Colonic mucosa (tissue), 4 donors: ENCODE results near the gene UBE2O. TPM values are rescaled to one million over a fixed set of nuclear protein-coding genes. Genes with fewer than 3 reads are reported as not detected.

Experiments
- DNase-seq: peaks from one replicate; pipeline ENCODE4 v3.0.0-alpha.2; 2020
- H3K27ac ChIP-seq: fragments of 200-600 bp; one replicate; pipeline ENCODE4 v1.8.0; 2021
- H3K27me3 ChIP-seq: fragments of 200-600 bp; one replicate; pipeline ENCODE4 v1.8.0; 2021
- H3K36me3 ChIP-seq: fragments of 200-600 bp; one replicate; pipeline ENCODE4 v1.8.0; 2021
- H3K4me1 ChIP-seq: fragments of 200-600 bp; one replicate; pipeline ENCODE4 v1.8.0; 2021; ENCODE audit warnings: mild to moderate bottlenecking
- H3K4me3 ChIP-seq: fragments of 200-600 bp; one replicate; pipeline ENCODE4 v1.8.0; 2021
- H3K9ac ChIP-seq, 2 donors: one replicate each; pipeline ENCODE4 v1.7.0; 2013; ENCODE audit warnings: control low read depth in 2 of 2, low read depth in 2 of 2, low read length in 2 of 2
- H3K9me3 ChIP-seq: fragments of 200-600 bp; one replicate; pipeline ENCODE4 v1.8.0; 2021
- intact Hi-C: fragments of 100-400 bp; cut with DNase I; formaldehyde crosslinking; loops from one replicate; pipeline ENCODE4 v1.14.1; 2022
- total RNA-seq, 2 donors: library from RNA; stranded (reverse); fragmentation: NEBNext Ultra II Directional in 1 of 2; extraction: Animal tissue kit (Norgen Biotek cat#: 25700) in 1 of 2; gene quantifications; one replicate each; pipeline ENCODE4 v1.2.1, GENCODE V29; 2021
- TF ChIP-seq, protein P1 (sequence below): fragments of 200-600 bp; IDR thresholded peaks from one replicate; pipeline ENCODE4 v1.8.0; 2022; ENCODE audit warnings: antibody characterized with exemption, mild to moderate bottlenecking
- donor health status: healthy.
- donor health status: DM: no; HTN: no; CAD: no.
- donor health status: DM: no; HTN: no; CAD: no.

Gene UBE2O
- total RNA-seq, 2 donors from 2014 or later: 17.5 to 25.2 TPM

DNA sequence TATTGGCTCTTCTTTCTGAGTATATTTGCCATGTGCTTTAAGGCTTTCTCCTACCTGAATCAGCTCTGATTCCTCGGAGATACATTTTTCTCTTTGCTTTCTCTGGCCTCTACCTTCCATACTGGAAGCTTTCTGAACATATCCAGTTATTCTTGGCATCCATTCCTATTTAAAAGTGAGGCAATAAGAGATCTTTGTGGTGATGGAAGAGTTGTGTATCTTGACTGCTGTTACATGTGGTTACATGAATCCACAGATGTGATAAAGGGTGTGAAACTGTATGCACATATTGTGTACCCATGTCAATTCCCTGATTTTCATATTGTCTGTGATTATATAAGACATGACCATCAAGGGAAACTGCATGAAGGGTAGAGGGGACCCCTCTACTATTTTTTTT, 24.4 kb downstream of the UBE2O start:
- Histone ChIP-seq H3K27me3 (no peaks in the 10 kb centered on the region), H3K27ac (no peak overlapping the region), H3K9ac (no peak overlapping the region), H3K36me3 (no peaks in the 10 kb centered on the region), H3K9me3 (no peaks in the 10 kb centered on the region), H3K4me1 (peaks cover 6% of the 10 kb centered on the region), H3K4me3 (no peak overlapping the region)
- intact Hi-C loops: no loop called here
- TF ChIP-seq, protein P1, sequence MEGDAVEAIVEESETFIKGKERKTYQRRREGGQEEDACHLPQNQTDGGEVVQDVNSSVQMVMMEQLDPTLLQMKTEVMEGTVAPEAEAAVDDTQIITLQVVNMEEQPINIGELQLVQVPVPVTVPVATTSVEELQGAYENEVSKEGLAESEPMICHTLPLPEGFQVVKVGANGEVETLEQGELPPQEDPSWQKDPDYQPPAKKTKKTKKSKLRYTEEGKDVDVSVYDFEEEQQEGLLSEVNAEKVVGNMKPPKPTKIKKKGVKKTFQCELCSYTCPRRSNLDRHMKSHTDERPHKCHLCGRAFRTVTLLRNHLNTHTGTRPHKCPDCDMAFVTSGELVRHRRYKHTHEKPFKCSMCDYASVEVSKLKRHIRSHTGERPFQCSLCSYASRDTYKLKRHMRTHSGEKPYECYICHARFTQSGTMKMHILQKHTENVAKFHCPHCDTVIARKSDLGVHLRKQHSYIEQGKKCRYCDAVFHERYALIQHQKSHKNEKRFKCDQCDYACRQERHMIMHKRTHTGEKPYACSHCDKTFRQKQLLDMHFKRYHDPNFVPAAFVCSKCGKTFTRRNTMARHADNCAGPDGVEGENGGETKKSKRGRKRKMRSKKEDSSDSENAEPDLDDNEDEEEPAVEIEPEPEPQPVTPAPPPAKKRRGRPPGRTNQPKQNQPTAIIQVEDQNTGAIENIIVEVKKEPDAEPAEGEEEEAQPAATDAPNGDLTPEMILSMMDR: no peak
- DNase-seq: no peak

DNA sequence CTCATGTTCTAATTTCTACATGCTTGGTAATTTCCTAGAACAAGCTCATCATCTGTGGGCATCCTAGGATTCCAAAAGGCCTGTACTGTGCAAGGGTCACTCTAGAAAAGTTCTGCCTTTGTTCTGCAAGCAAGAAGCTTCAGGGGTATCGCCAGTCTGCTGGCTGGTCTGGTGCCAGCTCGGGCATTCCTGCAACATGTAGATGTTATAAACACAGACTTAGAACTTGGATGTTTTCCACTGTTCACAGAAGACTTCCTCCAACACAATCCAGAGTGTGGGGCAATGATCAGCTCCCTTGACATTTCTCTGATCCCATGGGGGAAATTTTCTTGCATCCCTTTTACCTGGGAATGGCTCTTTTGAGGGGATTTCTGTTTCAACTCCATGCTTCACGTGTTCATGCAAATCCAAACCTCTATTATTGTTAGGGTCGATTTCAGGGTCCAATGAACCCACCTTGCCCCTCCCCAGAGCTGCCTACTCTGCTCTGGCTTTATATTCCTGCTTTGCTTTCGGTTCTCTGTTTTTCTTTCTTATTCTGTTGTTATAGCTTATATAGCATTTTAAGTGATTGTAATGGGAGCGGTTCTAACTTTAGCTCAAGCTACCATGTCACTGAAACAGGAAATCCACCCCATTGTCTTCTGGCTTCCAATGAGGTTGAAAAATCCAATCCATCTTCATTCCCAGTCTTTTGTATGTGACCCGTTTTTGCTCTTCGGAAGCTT, 25.3 kb downstream of the UBE2O start:
- Histone ChIP-seq H3K27ac (peak overlapping the region; percentile 29), H3K27me3 (no peaks in the 10 kb centered on the region), H3K4me3 (no peak overlapping the region), H3K4me1 (peaks cover 6% of the 10 kb centered on the region), H3K9me3 (no peaks in the 10 kb centered on the region), H3K36me3 (no peaks in the 10 kb centered on the region), H3K9ac (no peak overlapping the region)
- intact Hi-C loops: no loop called here
- DNase-seq: no peak
- TF ChIP-seq, protein P1: no peak

DNA sequence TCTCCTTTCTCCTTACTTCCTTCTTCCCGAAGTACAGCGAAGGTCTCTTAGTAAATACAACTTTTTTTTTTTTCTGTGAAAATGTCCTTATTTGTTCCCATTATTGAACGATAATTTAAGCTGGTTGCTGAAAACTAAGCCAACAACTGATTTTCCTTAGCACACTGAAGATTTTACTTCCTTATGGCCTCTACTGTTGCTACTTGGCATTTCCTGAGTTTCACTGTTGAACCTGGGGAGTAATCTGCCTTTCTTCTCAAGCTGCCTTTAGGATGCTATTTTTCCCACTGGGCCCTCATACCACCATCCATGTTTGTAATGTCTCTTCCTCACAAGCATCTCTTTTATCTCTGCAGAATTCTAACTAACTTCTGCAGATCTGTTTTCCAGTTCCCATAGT, 26.1 kb downstream of the UBE2O start:
- H3K27me3 ChIP-seq: no peaks in the 10 kb centered on the region
- no peak for DNase-seq
- no peaks in the 10 kb centered on the region for H3K36me3 ChIP-seq
- no peak overlapping the region for H3K4me3 ChIP-seq
- TF ChIP-seq, protein P1: no peak
- H3K4me1 ChIP-seq: peaks cover 6% of the 10 kb centered on the region
- no peak overlapping the region for H3K27ac ChIP-seq
- H3K9ac ChIP-seq: no peak overlapping the region
- intact Hi-C loops: no loop called here
- H3K9me3 ChIP-seq: no peaks in the 10 kb centered on the region

DNA sequence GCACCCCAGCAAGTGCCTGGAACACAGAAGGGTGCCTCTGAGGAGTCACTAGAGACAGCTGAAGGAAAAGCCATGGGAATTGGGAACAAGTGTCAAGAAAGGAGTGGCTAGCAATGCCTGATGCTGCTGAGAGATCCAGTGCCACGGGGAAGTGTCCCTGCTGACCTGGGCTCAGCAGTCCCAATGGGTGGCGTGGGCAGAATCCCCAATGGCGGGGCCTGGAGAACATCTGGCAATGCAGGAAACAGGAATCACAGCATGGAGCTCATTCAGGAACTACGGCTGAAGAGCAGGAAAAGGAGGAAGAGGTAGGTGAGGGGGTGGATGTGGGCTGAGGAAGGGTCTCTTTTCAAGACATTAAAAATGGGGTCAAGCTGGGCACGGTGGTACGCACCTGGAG, 30.1 kb downstream of the UBE2O start:
- H3K27ac ChIP-seq: no peak overlapping the region
- TF ChIP-seq, protein P1: no peak
- no peak for DNase-seq
- H3K4me3 ChIP-seq: no peak overlapping the region
- no peaks in the 10 kb centered on the region for H3K9me3 ChIP-seq
- no peak overlapping the region for H3K9ac ChIP-seq
- no peaks in the 10 kb centered on the region for H3K36me3 ChIP-seq
- intact Hi-C loops: no loop called here
- no peaks in the 10 kb centered on the region for H3K27me3 ChIP-seq
- peaks cover 5% of the 10 kb centered on the region for H3K4me1 ChIP-seq

DNA sequence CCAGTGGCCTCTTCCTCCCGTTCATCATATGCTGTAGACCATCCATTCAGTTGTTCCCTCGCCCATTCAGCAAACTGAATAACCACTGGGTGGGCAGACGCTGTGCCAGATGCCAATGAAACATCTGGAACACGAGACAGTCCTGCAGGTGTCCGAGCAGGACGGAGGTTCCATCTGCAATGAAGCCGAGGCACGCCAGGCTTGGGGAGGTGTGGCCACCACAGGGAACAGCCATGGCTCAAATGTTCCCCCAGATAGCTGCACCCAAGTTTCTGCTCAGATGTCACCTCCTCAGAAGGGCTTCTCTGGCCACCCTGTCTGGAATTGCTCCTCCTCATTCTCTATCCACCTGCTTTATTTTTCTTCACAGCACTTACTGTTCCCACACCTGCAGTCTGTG, 30.5 kb downstream of the UBE2O start:
- H3K36me3 ChIP-seq: no peaks in the 10 kb centered on the region
- no peak overlapping the region for H3K4me3 ChIP-seq
- no peak overlapping the region for H3K27ac ChIP-seq
- no peaks in the 10 kb centered on the region for H3K9me3 ChIP-seq
- no peak overlapping the region for H3K9ac ChIP-seq
- intact Hi-C loops: no loop called here
- H3K27me3 ChIP-seq: no peaks in the 10 kb centered on the region
- TF ChIP-seq, protein P1: no peak
- peaks cover under 1% of the 10 kb centered on the region for H3K4me1 ChIP-seq
- DNase-seq: no peak
